Neural cell (in vitro differentiated cells): Measurements from ENCODE around the gene CACTIN. TPM values are rescaled to one million over a fixed set of nuclear protein-coding genes. Genes with fewer than 3 reads are reported as not detected.

Experiments used
- H2AFZ ChIP-seq: fragments of 200-600, 300-800 bp; sonication (generic), shearing (Covaris generic); 2 replicates; pipeline ENCODE4 v1.6.0; 2014; ENCODE audit warnings: low read depth, mild to moderate bottlenecking, antibody characterized with exemption, low read length, moderate library complexity
- H3F3A ChIP-seq: fragments of 200-600 bp; shearing (Covaris generic); 2 replicates; pipeline ENCODE4 v1.6.1; 2016; ENCODE audit warnings: mild to moderate bottlenecking, moderate library complexity, mixed read lengths, antibody characterized with exemption, low read length; ENCODE audit not compliant: insufficient read depth, poor library complexity, severe bottlenecking
- H3K27ac ChIP-seq: fragments of 200-600, 300-800 bp; sonication (generic), shearing (Covaris generic); 2 replicates; pipeline ENCODE4 v1.5.1; 2014; ENCODE audit warnings: mild to moderate bottlenecking, low read length, moderate library complexity
- H3K27me3 ChIP-seq: fragments of 300-800, 200-600 bp; sonication (generic), shearing (Covaris generic); 2 replicates; pipeline ENCODE4 v1.6.0; 2014; ENCODE audit warnings: mild to moderate bottlenecking, low read depth, low read length, moderate library complexity; ENCODE audit not compliant: insufficient read depth
- H3K36me3 ChIP-seq: fragments of 300-800, 200-600 bp; sonication (generic), shearing (Covaris generic); 2 replicates; pipeline ENCODE4 v1.5.1; 2014; ENCODE audit warnings: mild to moderate bottlenecking, antibody characterized with exemption, low read length, moderate library complexity; ENCODE audit not compliant: insufficient read depth
- H3K4me2 ChIP-seq: fragments of 300-800, 200-600 bp; sonication (generic), shearing (Covaris generic); 2 replicates; pipeline ENCODE4 v1.6.0; 2014; ENCODE audit warnings: mild to moderate bottlenecking, low read length
- H3K4me3 ChIP-seq: fragments of 300-800, 200-600 bp; sonication (generic), shearing (Covaris generic); 2 replicates; pipeline ENCODE4 v1.5.1; 2014; ENCODE audit warnings: mild to moderate bottlenecking, low read length, moderate library complexity
- H3K79me2 ChIP-seq: fragments of 200-600 bp; shearing (Covaris generic); replicated peaks from 2 replicates; pipeline ENCODE4 v1.6.0; 2014; ENCODE audit warnings: mild to moderate bottlenecking, low read length, moderate library complexity; ENCODE audit not compliant: insufficient read depth
- H3K9ac ChIP-seq: fragments of 300-800, 200-600 bp; sonication (generic), shearing (Covaris generic); 2 replicates; pipeline ENCODE4 v1.6.1; 2016; ENCODE audit warnings: mild to moderate bottlenecking, low read length, mixed read lengths
- H3K9me2 ChIP-seq: fragments of 200-600 bp; shearing (Covaris generic); 2 replicates; pipeline ENCODE4 v1.6.1; 2016; ENCODE audit warnings: mild to moderate bottlenecking, low read length, mixed read lengths; ENCODE audit not compliant: insufficient read depth
- H3K9me3 ChIP-seq: fragments of 200-600, 300-800 bp; sonication (generic), shearing (Covaris generic); 2 replicates; pipeline ENCODE4 v1.6.1; 2016; ENCODE audit warnings: mild to moderate bottlenecking, mixed run types, low read length, moderate library complexity, mixed read lengths
- H4K20me1 ChIP-seq: fragments of 200-600 bp; shearing (Covaris generic); 2 replicates; pipeline ENCODE4 v1.6.1; 2016; ENCODE audit warnings: mild to moderate bottlenecking, mixed run types; ENCODE audit not compliant: insufficient read depth
- EP300 ChIP-seq: fragments of 450-650 bp; conservative IDR thresholded peaks from 2 replicates; pipeline ENCODE4 v1.6.1; 2014; ENCODE audit warnings: antibody characterized with exemption, mild to moderate bottlenecking, moderate library complexity; ENCODE audit not compliant: poor library complexity, severe bottlenecking
- EZH2 ChIP-seq: fragments of 200-600, 300-800 bp; shearing (Covaris generic), sonication (generic); IDR thresholded peaks from 2 replicates; pipeline ENCODE4 v1.6.1; 2014; ENCODE audit warnings: antibody characterized with exemption, low read length, borderline replicate concordance, mild to moderate bottlenecking; ENCODE audit not compliant: insufficient read depth, poor library complexity, severe bottlenecking
- MXI1 ChIP-seq: fragments of 450-650 bp; conservative IDR thresholded peaks from 2 replicates; pipeline ENCODE4 v1.6.1; 2014; ENCODE audit warnings: antibody characterized with exemption, mild to moderate bottlenecking; ENCODE audit not compliant: poor library complexity, severe bottlenecking
- POLR2AphosphoS5 ChIP-seq: IDR thresholded peaks from 2 replicates; pipeline ENCODE4 v1.6.1; 2012
- RAD21 ChIP-seq: fragments of 450-650 bp; conservative IDR thresholded peaks from 2 replicates; pipeline ENCODE4 v1.6.1; 2014; ENCODE audit warnings: antibody characterized with exemption, mild to moderate bottlenecking, moderate library complexity
- SMC3 ChIP-seq: fragments of 450-650 bp; conservative IDR thresholded peaks from 2 replicates; pipeline ENCODE4 v1.6.1; 2014; ENCODE audit warnings: antibody characterized with exemption, mild to moderate bottlenecking, moderate library complexity; ENCODE audit not compliant: poor library complexity
- TAF1 ChIP-seq: IDR thresholded peaks from 2 replicates; pipeline ENCODE4 v1.6.1; 2012; ENCODE audit warnings: low read depth
- polyA plus RNA-seq: library from polyadenylated mRNA; depleted of rRNA; stranded (reverse); fragments of >200 nt; gene quantifications from 2 replicates; pipeline ENCODE4 v1.2.3, GENCODE V29; 2014
- TF ChIP-seq, protein P1 (sequence below): IDR thresholded peaks from 2 replicates; pipeline ENCODE4 v1.6.1; 2012; ENCODE audit warnings: borderline replicate concordance
- TF ChIP-seq, protein P2 (sequence below): fragments of 450-650 bp; IDR thresholded peaks from 2 replicates; pipeline ENCODE4 v1.5.1; 2014; ENCODE audit warnings: antibody characterized with exemption, mild to moderate bottlenecking, moderate library complexity; ENCODE audit not compliant: poor library complexity, severe bottlenecking

Gene CACTIN
- polyA plus RNA-seq, 1 donor from 2014 or later, result 21.4 TPM

DNA sequence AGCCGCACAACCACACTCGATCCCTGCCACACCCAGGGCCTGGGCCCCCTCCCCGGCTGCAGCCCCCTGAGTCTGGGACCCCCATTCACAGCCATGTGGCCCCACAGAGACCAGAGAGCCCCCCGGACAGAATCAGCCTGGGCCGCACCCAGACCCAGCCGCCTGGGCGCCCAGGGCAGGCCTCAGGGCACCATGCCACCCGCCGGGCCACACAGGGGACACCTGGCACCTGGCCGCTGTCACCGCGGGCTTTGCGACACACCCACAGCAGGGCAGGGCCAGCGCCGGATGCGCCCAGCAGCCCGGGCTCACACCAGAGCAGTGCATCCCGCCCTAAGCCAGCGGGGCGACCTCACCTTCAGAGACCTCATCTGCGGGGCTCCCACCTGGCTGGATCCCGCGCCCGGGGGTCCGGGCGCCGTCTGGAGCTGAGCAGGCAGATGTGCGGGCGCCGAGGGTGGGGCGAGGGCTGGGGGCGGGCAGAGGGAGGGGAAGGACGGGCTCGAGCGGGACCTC, 20.4 kb downstream of the CACTIN start:
- H3K36me3 ChIP-seq, result no peaks in the 10 kb centered on the region
- no peaks in the 10 kb centered on the region for H4K20me1 ChIP-seq
- H3K9me2 ChIP-seq, result no peaks in the 10 kb centered on the region
- no peaks in the 10 kb centered on the region for H3F3A ChIP-seq
- TF ChIP-seq, protein P1, sequence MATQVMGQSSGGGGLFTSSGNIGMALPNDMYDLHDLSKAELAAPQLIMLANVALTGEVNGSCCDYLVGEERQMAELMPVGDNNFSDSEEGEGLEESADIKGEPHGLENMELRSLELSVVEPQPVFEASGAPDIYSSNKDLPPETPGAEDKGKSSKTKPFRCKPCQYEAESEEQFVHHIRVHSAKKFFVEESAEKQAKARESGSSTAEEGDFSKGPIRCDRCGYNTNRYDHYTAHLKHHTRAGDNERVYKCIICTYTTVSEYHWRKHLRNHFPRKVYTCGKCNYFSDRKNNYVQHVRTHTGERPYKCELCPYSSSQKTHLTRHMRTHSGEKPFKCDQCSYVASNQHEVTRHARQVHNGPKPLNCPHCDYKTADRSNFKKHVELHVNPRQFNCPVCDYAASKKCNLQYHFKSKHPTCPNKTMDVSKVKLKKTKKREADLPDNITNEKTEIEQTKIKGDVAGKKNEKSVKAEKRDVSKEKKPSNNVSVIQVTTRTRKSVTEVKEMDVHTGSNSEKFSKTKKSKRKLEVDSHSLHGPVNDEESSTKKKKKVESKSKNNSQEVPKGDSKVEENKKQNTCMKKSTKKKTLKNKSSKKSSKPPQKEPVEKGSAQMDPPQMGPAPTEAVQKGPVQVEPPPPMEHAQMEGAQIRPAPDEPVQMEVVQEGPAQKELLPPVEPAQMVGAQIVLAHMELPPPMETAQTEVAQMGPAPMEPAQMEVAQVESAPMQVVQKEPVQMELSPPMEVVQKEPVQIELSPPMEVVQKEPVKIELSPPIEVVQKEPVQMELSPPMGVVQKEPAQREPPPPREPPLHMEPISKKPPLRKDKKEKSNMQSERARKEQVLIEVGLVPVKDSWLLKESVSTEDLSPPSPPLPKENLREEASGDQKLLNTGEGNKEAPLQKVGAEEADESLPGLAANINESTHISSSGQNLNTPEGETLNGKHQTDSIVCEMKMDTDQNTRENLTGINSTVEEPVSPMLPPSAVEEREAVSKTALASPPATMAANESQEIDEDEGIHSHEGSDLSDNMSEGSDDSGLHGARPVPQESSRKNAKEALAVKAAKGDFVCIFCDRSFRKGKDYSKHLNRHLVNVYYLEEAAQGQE, result no peak
- H3K27ac ChIP-seq, result no peak overlapping the region
- H3K4me2 ChIP-seq, result no peak overlapping the region
- H2AFZ ChIP-seq, result no peak overlapping the region
- H3K9ac ChIP-seq, result no peak overlapping the region
- peaks cover 32% of the 10 kb centered on the region for H3K27me3 ChIP-seq
- no peaks in the 10 kb centered on the region for H3K9me3 ChIP-seq
- no peaks in the 10 kb centered on the region for H3K79me2 ChIP-seq
- H3K4me3 ChIP-seq, result no peak overlapping the region

DNA sequence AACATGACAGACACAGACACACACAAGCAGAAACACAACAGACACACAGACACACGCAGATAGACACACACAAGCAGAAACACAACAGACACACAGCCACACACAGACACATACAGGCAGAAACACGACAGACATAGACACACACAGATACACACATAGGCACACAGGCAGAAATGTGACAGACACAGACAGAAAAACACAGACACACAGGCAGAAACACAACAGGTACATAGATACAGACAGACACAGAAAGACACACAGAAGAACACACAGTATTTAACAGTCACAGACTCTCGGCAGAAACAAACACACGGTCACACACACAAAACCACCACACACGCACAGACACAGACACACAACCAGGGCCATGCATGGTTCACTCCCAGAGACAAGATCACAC, 20.8 kb downstream of the CACTIN start:
- no peak overlapping the region for H3K27ac ChIP-seq
- no peaks in the 10 kb centered on the region for H3K9me2 ChIP-seq
- H3K36me3 ChIP-seq, result no peaks in the 10 kb centered on the region
- no peak overlapping the region for H3K4me2 ChIP-seq
- no peaks in the 10 kb centered on the region for H3F3A ChIP-seq
- peaks cover 32% of the 10 kb centered on the region for H3K27me3 ChIP-seq
- H3K9ac ChIP-seq, result no peak overlapping the region
- H3K79me2 ChIP-seq, result no peaks in the 10 kb centered on the region
- no peaks in the 10 kb centered on the region for H3K9me3 ChIP-seq
- no peak for TF ChIP-seq MXI1
- TF ChIP-seq SMC3, result no peak
- TF ChIP-seq TAF1, result no peak
- no peak for TF ChIP-seq POLR2AphosphoS5
- TF ChIP-seq, protein P2, sequence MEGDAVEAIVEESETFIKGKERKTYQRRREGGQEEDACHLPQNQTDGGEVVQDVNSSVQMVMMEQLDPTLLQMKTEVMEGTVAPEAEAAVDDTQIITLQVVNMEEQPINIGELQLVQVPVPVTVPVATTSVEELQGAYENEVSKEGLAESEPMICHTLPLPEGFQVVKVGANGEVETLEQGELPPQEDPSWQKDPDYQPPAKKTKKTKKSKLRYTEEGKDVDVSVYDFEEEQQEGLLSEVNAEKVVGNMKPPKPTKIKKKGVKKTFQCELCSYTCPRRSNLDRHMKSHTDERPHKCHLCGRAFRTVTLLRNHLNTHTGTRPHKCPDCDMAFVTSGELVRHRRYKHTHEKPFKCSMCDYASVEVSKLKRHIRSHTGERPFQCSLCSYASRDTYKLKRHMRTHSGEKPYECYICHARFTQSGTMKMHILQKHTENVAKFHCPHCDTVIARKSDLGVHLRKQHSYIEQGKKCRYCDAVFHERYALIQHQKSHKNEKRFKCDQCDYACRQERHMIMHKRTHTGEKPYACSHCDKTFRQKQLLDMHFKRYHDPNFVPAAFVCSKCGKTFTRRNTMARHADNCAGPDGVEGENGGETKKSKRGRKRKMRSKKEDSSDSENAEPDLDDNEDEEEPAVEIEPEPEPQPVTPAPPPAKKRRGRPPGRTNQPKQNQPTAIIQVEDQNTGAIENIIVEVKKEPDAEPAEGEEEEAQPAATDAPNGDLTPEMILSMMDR, result no peak
- TF ChIP-seq EZH2, result no peak
- no peak for TF ChIP-seq RAD21
- TF ChIP-seq EP300, result no peak
- TF ChIP-seq, protein P1, result no peak
- no peak overlapping the region for H2AFZ ChIP-seq
- H3K4me3 ChIP-seq, result no peak overlapping the region
- H4K20me1 ChIP-seq, result no peaks in the 10 kb centered on the region
